NOMO-1 (cell line): ENCODE results near the gene EXT2.

Experiments
- DNase-seq, 2 experiments: peaks; one replicate each; lab custom pipeline; 2025; ENCODE audit not compliant: unreplicated experiment in 2 of 2; lab: John Stamatoyannopoulos, UW

The EXT2 gene

DNA sequence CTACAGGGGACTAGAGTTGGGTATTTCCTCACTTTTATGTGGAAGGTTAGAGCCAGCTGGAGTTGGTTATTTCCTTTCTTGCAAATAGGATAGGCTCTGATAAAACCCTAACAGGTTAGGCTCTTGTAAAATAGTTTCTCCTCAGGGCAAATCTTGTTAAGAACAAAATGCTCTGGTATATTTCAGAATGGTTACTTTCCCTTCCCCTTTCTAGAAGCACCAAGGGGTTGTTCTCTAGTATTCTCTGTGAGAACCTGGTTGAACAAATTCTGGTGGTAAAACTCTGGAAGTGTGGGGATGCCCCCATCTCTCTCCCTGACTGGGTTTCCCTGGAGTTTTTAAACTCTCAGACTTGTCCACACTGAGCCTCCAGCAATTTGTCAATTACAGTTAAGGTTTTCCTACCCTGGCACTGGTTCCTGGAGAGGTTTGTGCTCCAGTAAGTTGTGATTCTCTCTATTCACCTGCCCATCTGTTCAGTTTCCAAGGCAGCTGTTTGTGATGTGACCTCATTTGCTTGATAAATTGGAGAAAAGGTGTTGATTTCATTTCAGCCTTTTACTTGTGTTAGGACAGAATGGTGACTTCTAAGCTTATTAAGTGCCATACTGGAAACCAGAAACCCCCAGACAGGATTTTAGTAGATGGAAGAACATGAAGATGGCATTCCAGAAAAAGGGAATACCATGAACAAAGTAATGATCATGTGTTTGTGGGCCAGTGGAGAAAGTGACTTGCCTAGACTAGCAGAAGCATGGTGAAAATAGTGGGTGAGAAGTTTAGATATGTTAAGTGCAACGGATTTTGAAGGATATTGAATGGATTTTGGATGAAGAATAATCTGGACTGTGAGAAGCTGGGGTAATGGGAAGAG, 64.6 kb downstream of the EXT2 start:
- peak in 1 of 2 experiments; percentile 26 for DNase-seq

DNA sequence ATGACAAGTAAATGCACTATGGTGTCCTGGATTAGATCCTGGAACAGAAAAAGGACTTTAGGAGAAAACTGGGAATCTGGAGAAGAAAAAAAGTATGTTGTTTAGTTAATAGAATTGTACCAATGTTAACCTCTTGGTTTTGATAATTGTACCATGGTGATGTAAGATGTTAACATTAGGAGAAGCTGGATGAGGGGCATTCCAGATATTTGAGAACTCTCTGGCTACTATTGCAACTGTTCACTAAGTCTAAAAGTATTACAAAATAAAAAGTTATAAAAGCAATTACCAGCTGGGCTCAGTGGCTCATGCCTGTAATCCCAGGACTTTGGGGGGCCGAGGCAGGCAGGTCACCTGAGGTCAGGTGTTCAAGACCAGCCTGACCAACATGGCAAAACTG, 66.5 kb downstream of the EXT2 start:
- DNase-seq = no peak

DNA sequence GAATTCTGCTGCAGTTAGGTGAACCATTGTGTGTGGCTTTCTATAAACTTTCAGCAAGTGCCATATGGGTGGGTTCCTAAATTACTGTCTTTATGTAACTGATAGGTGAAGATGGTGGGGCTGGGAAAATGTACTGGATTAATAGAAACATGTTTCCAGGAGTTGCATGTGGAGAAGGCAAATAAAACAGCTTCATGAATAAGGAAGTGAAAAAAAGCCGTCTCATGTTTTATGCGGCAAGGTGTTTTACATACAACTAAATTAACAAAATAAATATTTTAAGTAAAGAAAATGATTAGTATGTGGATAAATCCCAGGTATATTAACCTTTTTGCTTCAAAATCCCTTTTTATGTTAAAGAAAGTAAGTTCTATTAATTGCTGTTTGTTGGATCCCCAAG, 67.2 kb downstream of the EXT2 start:
- peak in 1 of 2 experiments; percentile 8 for DNase-seq

DNA sequence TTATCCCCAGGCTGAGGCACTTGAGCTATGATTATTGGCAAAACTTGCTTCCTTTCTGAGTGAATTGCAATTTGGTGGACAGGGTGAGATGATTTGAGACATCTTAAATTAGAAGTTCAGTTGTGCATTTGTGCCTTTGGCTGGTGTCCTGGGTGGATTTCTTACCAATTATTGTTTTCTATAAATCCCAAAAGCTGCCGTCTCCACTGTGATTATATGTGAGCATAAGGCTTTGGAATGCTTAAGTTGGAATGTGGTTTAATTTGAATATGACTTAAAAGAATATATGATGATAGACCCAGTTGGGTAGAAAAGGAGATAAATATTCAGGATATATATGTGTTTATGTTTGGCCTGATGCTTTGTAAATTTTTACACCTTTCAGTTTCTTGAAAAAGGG, 70.0 kb downstream of the EXT2 start:
- DNase-seq = no peak

DNA sequence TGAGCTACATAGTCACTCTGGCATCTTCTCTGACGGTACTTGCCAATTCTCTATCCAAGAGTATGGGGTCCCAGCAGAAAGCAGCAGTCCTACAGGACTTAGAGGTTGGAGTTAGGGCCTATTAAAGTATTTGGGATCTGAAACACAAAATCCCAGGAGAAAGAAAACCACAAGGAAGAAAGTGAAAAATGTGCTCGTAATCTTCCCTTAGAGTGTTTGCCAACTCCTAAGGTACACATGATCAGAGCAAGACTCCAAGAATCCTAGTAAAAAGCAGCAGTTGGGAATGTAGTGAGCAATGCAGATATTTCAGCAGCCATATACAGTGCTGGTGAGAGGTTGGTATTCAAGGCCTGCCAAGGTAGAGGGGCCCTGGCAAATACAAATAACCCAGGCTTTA, 71.6 kb downstream of the EXT2 start:
- DNase-seq = no peak

DNA sequence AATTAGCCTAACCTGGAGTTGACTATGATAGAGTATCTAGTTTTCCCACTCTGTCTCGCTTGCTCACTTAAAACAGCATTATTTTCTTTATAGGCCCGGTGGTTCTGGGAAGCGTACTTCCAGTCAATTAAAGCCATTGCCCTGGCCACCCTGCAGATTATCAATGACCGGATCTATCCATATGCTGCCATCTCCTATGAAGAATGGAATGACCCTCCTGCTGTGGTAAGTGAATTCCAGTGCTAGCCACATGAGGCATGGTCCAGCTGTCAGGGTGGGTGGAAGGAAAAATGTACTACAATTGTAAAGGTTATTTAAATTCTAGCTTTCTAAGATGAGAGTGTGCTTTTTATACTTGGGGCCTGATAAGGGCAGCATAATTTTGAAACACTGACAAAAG, 76.0 kb downstream of the EXT2 start:
- DNase-seq = no peak

DNA sequence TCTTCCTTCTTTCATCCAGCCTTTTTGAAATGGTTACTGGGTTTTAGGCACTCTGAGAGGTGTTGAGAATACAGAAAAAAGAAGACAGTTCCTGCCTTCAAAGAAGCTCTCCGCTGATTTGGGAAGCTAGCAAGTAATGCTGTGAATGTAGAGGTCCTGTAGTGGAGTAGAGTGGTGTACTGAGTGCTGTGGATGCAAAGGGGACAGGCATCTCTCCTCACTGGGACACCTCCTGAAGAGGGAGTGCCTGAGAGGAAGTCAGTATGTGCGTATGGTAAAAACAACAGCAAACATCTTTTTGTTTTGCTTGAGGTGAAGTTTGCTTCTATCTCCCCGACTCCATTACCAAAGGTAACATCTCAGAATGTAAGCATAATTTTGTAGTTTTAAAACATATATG, 77.5 kb downstream of the EXT2 start:
- no peak for DNase-seq

DNA sequence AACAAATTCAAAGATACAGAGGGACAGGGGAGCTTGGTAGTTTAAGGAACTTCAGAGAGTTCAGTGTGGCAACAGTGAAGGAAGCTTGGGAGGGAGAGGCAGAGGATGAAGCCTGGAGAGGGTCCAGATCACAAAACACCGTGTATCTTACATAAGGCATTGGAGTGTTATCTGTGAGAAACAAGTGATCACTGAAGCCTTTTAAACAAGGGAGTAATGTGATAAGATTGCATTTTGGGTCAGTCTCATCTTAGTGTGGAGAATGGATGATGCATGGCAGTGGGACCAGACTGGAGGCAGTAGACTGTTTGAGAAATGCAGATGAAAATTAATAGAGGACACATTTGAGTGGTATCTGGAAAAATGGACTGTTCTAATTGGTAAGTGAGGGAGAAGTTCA, 79.4 kb downstream of the EXT2 start:
- no peak for DNase-seq

DNA sequence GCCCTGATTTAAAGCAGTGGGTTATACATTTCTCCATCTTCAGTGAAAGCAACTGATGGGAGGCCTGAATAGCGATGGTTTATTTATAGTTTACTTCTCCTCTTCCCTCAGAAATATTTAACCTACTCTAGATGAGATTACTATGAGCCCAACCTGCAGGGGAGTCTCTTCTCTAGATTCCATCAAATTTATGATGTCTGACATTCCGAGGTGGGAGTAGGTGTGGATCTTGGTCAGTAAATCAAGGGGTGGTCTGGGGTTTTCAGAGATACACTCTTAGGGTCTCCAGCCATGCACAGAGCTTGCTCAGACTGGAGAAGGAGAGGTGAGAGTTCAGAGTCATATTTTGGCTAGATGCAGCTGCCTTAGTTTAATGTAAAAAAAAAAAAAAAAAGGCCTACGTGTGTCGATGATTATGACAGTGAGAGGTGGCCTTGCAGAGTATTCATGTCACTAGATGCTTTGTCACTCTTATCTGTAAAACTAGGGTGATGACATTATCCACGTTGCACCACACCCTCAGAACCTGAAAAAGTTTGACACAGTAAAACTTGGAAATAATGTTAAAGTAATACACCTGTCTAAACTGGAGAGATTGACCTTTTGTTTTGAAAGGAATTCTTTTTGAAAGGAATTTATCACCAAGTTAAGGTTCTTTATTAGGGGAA, 81.2 kb downstream of the EXT2 start:
- DNase-seq = no peak

DNA sequence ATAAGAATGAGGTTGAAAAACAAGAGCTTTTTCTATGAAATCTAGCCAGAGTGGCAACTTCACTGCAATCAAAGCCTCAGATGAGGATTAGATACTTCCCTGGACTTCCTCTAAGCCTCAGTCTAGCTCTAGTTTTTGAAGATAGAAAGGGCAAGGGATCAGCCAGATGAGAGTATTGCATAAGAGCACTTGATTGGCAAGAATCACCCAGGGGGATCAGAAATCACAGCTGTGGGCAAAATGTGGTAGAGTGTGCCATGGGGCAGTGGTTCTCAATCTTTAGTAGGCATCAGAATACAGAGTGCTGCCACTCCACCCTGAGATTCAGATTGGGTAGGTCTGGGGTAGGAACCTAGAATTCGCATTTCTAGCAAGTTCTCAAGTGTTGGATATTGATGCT, 82.4 kb downstream of the EXT2 start:
- DNase-seq = no peak

DNA sequence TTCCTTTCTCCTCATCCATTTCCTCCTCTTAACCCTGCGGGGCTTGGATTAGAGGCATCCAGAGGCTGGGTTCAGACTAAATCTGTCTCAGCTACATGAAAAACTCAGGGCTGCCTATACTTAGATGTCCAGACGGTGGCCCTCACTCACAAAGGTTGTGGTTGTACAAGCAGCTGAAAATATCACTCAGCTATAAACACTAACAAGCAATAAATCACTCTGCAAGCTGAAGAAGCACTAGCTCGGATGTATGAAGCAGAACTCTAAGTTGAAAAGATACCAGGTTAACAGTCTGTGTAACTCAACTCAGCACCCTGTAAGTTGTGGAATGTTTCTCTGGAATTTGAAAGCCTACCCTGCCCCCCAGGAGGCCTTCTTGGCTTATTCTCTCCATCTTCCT, 82.9 kb downstream of the EXT2 start:
- no peak for DNase-seq

DNA sequence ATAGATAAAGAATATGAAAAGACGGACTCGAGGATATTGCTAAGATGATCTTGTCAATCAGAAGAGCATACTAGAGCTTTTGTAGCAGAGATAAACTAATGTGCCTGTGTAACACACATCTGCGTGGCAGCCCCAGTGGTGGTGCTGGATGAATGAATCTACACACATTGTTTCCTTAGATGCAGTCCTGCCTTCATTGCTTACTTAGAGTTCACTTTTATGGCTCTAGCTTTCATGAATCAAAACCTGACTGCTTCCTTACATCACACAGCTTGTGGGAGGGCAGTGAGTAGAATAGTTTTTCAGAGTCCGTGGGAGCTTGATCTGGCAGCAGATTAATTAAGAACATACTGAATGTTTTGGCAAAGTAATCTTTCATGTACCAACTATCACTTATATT, 83.7 kb downstream of the EXT2 start:
- DNase-seq = no peak

DNA sequence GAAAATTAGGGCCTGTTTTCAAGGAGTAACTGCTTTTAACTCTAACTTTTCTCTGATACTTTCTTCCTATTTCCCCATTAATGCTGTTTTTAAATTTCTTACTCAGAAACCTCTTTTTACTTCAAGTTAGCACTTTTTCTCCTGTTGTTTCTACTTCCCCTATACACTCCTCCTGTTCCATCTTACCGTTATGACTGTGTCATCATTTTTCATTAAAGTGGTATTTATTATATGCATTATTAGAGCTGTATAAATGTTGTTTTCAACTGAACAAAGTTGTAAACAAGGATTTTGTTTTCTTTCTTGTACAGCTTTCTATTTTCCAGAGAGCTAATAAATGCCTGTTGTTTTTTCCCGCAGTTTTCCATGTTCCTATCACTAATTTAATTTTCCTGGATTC, 84.6 kb downstream of the EXT2 start:
- DNase-seq = no peak

DNA sequence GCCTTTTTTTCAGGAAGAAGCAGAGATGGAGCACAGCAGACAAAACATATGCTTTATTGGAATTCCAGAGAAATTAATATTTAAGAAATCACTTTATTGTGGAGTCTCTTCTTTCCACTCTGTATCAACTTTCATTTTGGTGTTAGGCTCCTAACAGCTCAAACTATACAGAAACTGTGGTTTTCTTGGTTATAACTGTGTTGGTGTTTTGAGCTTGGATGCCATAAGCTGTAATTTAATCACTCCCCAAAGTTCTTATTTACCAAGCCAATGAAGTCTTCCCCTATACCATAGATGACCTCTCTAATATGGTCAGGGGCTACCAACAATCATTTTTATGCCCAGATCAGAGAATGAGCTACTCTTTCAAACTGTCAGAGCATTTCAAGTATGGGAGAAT, 90.0 kb downstream of the EXT2 start:
- no peak for DNase-seq

DNA sequence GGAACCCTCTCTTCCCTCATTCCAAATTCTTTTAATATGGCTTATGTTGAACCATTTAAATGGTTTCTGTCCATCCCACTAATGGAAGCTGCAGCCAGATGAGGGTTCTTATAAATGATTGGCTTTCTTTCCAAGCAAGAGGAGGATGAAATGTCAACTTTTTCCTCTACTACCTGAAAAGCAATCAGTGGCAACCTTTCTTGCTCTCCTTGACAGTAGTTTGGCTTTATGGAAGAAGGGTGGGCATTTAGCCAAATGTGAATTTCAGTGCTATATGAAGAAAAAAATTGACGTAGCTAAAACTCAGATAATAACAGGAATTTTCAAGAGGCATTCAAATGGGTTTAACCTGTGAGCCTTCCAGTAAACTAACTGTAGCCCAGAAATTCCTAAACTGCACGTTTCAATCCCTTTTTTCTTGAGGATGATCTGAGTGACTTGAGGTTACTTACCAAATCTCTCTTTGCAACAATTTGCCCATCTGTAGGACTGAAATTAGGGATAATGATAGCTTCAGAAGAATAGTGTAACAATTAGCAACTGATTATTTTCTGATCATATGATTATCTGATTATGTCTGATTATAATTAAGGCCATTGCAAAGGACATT, 90.9 kb downstream of the EXT2 start:
- DNase-seq = no peak

DNA sequence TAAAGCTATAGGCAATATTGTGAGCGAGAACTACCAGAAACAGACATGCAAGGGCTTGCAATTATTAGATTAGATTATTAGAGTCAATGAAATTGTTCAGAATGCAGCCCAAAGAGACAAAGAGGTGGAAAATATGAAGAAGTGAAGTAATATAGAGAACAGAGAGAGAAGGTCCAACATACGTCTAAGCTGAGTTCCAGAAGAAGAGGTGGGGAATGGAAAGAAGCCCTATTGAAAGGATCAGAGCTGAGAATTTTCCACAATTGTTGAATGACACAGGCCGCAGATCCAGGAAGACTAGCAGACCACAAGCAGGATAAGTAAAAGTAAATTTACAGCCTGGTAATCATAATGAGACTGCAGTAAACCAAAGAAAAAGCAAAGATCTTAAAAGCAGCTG, 93.2 kb downstream of the EXT2 start:
- DNase-seq = no peak

DNA sequence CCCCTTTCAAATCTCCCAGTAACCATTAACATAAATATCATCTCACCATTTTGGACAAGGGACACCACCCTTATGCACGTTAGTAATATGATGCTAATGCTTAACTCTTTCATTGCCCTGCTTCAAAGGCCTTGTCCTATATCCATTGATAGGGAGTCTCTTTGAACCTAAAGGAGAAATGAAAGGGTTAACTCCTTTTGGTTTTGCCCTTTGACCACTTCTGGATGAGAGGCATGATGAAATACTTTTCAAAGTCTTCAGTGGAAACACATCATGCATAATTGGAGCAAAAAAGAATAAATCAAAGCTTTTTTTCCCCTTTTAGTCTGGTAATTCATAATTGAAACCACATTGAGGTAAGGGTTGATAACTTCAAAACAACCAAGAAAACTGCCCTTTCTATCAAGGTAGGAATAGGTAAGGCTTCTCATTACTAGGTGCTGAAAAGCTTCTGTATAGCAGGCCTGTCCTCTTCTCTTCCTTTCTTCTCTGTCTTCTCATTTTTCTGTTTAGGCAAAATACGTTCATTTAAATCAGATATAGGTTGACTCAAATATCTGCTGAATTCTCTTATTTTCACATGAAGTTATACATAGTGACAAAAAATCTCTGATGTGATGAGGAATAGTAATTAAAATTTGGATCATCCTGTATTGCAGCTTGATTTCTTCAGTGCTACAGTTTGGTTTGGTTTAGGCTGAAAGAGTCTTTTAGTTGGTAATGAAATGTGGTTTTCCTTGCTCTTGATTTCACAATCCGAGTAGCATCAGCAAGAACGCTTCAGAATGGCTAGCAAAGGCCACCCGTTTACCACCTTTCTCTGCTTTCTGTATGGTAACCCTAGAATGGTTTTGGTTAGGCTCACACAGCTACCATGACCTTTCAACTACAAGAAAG, 94.8 kb downstream of the EXT2 start:
- DNase-seq = peak in 1 of 2 experiments; percentile 9

DNA sequence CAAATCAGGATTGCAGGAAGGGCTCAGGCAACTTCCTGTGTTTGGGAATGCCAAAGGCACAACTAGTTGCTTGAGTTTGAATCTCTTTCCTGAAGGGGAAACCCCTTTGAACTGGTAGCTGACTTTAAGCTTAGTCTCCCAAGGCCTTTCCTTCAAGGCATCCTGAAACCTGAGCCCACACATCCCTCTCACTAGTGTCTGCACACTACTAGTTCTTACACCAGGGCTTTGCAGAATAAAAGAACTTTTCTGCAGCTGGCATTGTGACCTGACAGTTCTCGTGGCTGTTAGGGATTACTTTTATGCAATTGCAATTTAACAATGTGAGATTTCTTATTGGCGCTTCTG, 95.4 kb downstream of the EXT2 start:
- no peak for DNase-seq

DNA sequence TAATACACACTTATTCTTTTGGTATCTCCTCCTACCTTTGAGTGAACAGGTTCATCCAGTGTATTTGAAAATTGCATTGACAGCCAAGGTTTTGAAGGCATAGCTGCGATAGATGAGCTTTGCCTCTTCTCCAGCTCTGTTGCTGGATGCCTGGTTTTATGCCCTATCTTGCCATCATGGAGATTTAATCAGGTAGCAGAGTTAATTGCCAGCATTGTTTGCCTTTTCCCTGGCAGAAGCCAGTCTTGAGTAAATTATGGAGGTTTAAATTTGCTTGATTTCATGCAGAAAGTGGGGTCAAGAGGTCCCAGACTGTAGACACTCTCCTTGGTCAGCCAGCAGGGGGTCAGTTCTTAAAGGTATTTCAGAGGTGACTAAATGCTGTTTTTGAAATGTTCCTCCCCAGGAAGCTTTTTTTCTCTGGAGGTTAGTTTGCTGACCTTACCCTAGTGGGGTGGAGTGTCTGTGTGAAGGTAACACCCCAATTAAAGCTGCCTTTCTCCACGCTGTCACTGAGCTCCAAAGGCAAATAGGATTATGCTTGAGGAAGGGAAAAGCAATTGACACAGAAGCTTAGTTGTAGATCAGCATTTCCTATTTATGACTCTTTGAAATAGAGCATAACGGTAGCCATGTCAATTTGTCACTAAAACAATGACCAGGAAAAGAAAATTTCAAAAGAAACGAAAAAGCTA, 96.0 kb downstream of the EXT2 start:
- no peak for DNase-seq

DNA sequence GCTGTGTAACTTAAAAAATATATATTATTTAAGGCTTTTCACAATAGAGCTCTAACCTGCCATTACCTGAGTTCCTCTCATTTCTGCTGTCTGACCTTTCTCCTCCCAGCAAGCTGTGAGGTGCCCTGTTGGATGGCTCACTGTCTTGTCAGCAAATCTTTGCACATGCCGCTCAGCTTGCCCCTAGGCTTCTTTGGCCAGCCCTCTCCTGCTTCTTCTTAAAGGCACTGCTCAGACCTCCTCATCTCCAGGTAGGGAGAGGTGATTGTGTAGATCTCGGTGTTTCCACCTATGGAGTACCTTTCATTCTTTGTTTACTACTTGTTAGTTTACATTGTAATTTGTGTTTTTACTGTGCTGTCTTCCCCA, 96.5 kb downstream of the EXT2 start:
- DNase-seq = no peak
